WERI-Rb-1 (cell line): Measurements from ENCODE around the gene ITPRID1.

Experiments used
- DNase-seq: peaks from one replicate; pipeline ENCODE4 v3.0.0-alpha.2; 2020
- H3K27ac ChIP-seq: fragments of 250-450 bp; sonication (Bioruptor Pico); 2 replicates; pipeline ENCODE4 v1.5.1; 2020; ENCODE audit warnings: mild to moderate bottlenecking, moderate library complexity
- H3K27me3 ChIP-seq: fragments of 250-450 bp; sonication (Bioruptor Pico); 2 replicates; pipeline ENCODE4 v1.5.1; 2021; ENCODE audit warnings: mild to moderate bottlenecking, low read depth, moderate library complexity; ENCODE audit not compliant: insufficient read depth, severe bottlenecking
- H3K36me3 ChIP-seq: fragments of 250-450 bp; sonication (Bioruptor Pico); 2 replicates; pipeline ENCODE4 v1.5.1; 2020; ENCODE audit warnings: mild to moderate bottlenecking, moderate library complexity
- H3K4me3 ChIP-seq: 2 replicates; pipeline ENCODE4 v1.5.1; 2011; ENCODE audit warnings: low read depth, mild to moderate bottlenecking, control low read depth, low read length
- H3K9me3 ChIP-seq: fragments of 250-450 bp; sonication (Bioruptor Pico); 2 replicates; pipeline ENCODE4 v1.5.1; 2021; ENCODE audit warnings: mild to moderate bottlenecking, moderate library complexity; ENCODE audit not compliant: severe bottlenecking
- CTCF ChIP-seq: IDR thresholded peaks from 2 replicates; pipeline ENCODE4 v1.5.1; 2011; ENCODE audit warnings: low read depth, mild to moderate bottlenecking, control low read depth, inconsistent platforms, low read length

ITPRID1 gene

DNA sequence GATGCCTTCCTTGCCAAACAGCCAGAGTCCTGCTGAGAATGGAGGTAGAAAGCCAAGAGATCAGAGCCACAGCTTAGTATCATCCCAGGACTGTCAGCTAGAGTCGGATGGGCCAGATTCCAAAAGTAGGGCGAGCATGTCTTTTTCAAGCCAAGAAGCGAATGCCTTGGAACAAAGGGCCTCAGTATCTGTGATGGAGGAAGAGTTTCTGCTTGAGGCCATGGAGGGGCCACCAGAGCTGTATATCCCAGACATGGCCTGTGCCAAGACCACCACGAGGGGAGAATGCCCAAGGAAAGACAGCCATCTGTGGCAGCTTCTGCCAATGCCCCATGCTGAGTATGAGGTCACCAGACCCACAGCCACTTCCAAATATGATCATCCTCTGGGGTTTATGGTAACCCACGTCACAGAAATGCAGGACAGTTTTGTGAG lies 128.8 kb downstream of the ITPRID1 start:
- no peaks in the 10 kb centered on the region for H3K9me3 ChIP-seq
- H3K36me3 ChIP-seq: no peaks in the 10 kb centered on the region
- H3K27ac ChIP-seq: no peak overlapping the region
- H3K4me3 ChIP-seq: no peak overlapping the region
- no peak for DNase-seq
- peaks cover 10% of the 10 kb centered on the region for H3K27me3 ChIP-seq
- no peak for TF ChIP-seq CTCF

DNA sequence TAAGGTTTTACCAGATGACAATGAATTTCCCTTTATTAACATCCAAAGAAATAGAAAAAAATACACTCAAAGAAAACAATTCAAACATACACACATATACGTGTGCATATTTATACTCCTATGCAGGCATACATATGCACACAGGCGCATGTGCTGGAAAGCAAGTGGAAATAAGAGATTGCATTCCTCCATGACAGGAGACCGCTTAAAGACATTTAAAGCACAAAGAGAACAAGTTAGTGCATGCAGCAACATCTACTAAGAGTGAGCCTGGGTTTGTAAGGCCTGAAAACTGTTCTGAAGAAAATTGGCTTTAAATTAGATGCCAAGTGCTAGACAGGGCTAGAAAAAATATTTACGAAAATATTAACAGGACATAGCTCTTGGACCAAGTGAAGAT lies 133.1 kb downstream of the ITPRID1 start:
- Histone ChIP-seq H3K36me3 (no peaks in the 10 kb centered on the region), H3K4me3 (no peak overlapping the region), H3K27ac (no peak overlapping the region), H3K27me3 (peaks cover 8% of the 10 kb centered on the region), H3K9me3 (no peaks in the 10 kb centered on the region)
- no peak for DNase-seq
- no peak for TF ChIP-seq CTCF

DNA sequence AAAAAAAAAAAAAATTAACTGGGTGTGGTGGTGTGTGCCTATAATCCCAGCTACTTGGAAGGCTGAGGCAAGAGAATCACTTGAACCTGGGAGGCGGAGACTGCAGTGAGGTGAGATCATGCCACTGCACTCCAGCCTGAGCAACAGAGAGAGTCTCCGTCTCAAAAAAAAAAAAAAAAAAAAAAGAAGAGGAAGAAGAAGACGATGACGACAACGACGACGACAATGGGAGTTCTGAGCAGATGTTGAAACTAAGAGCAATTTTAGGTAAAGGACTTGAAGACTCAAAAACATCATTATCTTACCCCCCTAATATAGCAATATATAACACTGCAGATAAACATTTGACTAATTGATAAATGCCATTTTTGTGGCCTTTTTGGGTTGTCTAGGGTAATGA lies 133.6 kb downstream of the ITPRID1 start:
- Histone ChIP-seq H3K27me3 (peaks cover 7% of the 10 kb centered on the region), H3K27ac (no peak overlapping the region), H3K36me3 (no peaks in the 10 kb centered on the region), H3K4me3 (no peak overlapping the region), H3K9me3 (no peaks in the 10 kb centered on the region)
- DNase-seq: no peak
- no peak for TF ChIP-seq CTCF

- no peaks in the 10 kb centered on the region for H3K9me3 ChIP-seq
- H3K4me3 ChIP-seq: no peak overlapping the region
- H3K36me3 ChIP-seq: no peaks in the 10 kb centered on the region
- H3K27ac ChIP-seq: no peak overlapping the region
- peak; percentile 22; the same call in 1 of the 2 replicates for TF ChIP-seq CTCF
- no peak for DNase-seq
- peaks cover 6% of the 10 kb centered on the region for H3K27me3 ChIP-seq
Measured at GRCh38 chr7:31648288-31648687, 134.4 kb downstream of the ITPRID1 start.

DNA sequence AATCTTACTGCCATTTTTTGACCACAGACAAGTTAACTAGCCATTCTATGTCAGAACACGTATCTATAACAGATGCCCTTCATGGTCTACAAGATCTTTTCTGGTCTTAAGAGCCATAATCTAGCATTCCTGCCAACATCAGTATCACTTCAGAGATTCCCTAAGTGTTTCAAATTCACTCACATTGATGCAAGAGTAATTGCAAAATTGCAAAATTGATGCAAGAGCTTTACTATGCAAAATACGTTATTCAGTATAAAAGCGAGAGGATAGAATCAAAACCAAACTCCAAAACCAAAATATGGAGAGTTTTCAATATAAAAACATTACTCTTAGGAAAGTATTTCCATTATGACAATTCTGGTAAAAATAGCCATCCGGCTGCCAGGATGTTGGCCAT lies 135.0 kb downstream of the ITPRID1 start:
- H3K4me3 ChIP-seq: no peak overlapping the region
- no peaks in the 10 kb centered on the region for H3K9me3 ChIP-seq
- H3K36me3 ChIP-seq: no peaks in the 10 kb centered on the region
- no peak overlapping the region for H3K27ac ChIP-seq
- no peak for TF ChIP-seq CTCF
- DNase-seq: no peak
- peaks cover 6% of the 10 kb centered on the region for H3K27me3 ChIP-seq
